HG03575 (cell line): ENCODE results near the gene CD177.
"Not testable (repeated sequence)": the region's sequence is repeated elsewhere in the genome, so short reads cannot be mapped to it uniquely, and the experiment has no call there.

Experiments
- ATAC-seq: cut with Tn5 transposase; IDR thresholded peaks from one replicate; pipeline ENCODE4 v1.9.1; 2021; ENCODE audit not compliant: unreplicated experiment, insufficient number of reproducible peaks, low FRiP score; ENCODE audit errors: extremely low read depth

CD177 gene

GRCh38 chr19:43331435-43332010 is 22.0 kb upstream of the CD177 start:
- ATAC-seq = no peak

DNA sequence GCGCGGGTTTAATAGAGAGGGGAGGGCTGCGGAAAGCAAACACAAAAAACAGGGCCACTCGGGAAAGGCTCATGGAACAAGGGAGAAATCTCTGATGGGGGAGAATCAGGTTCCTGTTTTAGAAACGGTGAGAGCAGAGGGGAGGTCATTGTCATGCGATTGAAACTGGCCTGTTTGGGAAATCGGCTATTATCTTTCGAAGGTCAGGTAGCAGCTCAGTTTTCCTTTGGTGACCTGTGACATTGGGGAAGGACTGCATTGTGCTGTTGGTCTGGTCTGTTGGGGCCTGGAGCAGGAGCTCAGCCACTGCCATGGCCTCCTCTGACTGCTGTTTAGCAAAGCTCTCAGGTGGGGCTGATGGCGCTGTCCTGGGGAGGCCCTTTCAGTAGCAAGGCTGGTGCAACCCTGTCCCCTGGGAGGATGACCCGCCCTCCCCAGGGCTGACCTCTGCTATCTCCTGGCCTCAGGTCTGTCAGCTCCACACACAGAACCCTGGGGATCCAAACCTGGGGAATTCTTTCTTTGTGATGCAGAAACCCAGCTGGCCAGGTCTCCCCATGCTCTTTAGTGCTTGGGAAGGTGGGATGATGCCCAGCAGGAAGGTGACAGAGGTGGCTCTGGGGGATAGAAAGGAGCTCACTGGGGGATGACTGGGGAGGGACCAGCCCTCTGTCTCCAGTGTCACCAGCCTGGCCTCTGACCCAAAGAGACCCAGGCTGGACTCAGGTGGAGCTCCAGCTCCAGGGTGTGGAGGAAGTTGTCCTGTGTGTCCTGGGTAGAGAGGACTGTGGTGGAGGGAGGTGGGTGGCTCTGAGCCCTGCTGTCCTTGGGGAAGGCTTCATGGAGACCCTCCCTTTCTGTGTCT is 21.2 kb upstream of the CD177 start:
- ATAC-seq = no peak

DNA sequence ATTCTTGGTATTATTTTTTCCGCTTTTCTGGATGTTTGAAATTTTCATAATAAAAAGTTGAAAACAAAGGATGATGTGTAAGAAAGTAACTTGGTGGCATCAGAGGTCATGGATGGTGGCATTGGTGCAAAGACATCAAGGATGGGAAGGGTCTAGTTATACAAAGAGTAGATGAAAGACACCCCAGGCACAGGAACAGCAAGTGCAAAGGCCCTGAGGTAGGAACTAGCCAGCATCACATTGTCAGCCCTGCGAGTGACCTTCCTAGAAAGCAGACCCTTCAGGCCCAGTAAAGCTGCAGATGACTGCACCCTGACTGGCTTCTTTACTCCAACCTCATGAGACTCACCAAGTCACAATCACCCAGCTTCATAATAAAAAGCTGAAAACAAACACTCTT is 17.0 kb upstream of the CD177 start:
- not testable (repeated sequence) for ATAC-seq

GRCh38 chr19:43337737-43338136 is 15.7 kb upstream of the CD177 start:
- no peak for ATAC-seq

GRCh38 chr19:43338530-43338929 is 15.0 kb upstream of the CD177 start:
- ATAC-seq = no peak

GRCh38 chr19:43339243-43339930 is 14.1 kb upstream of the CD177 start:
- ATAC-seq = not testable (repeated sequence)

DNA sequence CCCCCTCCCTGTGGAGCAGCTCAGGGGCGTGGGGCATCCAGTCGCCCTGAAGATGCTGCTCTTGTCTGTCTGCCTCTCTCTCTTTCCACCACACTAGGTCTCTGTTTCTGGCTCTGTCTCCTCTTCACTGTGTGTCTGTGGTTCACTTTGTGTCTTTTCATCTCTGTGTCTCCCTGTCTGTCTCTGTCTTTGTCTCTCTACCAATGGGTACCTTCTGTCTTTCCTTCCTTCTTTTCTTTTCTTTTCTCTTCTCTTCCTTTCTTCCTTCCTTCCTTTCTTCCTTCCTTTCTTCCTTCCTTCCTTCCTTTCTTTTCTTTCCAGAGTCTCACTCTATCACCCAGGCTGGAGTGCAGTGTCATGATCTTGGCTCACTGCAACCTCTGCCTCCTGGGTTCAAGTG is 13.4 kb upstream of the CD177 start:
- not testable (repeated sequence) for ATAC-seq

DNA sequence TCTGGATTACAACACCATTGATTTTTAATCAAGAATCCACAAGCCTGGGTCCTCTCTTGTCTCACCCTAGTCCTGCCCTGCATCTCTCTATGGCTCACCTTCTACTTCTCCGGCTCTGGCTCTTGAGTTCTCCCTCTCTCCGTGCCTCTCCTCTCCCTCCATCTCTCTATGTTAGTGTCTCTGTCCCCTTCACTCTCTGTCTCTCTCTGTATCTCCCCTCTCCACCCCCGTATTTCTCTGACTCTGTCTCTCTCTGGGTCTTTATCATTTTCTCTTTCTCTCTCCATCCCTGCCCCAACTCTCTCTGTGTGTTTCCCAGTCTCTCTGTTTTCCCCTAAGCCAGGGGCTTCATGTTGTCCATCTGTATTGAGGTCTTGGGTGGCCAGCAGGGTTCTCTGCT is 12.4 kb upstream of the CD177 start:
- not testable (repeated sequence) for ATAC-seq

DNA sequence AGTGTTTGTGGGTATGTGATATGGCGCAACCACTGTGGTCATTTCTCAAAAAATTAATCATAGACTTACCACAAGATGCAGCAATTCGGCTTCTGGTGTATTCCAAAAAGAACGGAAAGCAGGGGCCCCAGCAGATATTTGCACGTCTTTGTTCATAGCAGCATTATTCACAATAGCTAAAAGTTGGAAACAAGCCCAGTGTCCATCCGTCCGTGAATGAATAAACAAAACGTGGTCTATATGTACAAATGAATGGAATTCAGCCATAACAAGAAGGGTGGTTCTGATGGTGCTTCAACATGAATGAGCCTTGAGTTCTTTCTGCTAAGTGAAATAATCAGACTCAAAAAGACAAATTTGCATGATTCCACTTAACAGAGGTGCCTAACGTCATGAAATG is 11.4 kb upstream of the CD177 start:
- ATAC-seq = not testable (repeated sequence)

DNA sequence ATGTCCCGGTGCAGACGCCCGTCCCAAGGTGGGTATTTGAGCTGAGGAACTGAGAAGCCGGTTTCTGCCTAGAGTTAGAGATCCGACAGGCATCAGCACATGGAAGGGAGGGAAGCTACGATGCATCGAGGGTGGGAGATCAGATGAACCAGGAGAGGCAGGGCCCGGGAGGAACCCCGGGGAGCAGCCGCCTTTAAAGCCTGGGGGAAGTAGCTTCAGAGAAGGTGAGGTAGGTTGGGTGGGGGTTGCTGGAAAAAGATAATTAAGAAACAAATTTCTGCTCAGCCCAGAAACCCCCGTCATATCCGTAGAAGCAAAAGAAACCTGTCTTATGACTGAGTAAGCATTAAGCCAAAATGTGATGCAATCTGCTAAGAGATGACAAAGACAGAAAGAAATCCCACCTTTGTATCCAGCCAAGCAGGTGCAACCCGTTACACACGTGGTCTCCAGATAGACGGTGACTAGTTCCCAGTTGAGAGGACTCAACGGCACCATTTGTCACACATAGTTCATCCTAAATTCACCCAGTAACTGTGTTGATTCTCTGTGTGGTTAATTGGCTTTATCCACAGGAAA is 9.1 kb upstream of the CD177 start:
- ATAC-seq = not testable (repeated sequence)

GRCh38 chr19:43349813-43350212 is 3.7 kb upstream of the CD177 start:
- ATAC-seq = not testable (repeated sequence)

DNA sequence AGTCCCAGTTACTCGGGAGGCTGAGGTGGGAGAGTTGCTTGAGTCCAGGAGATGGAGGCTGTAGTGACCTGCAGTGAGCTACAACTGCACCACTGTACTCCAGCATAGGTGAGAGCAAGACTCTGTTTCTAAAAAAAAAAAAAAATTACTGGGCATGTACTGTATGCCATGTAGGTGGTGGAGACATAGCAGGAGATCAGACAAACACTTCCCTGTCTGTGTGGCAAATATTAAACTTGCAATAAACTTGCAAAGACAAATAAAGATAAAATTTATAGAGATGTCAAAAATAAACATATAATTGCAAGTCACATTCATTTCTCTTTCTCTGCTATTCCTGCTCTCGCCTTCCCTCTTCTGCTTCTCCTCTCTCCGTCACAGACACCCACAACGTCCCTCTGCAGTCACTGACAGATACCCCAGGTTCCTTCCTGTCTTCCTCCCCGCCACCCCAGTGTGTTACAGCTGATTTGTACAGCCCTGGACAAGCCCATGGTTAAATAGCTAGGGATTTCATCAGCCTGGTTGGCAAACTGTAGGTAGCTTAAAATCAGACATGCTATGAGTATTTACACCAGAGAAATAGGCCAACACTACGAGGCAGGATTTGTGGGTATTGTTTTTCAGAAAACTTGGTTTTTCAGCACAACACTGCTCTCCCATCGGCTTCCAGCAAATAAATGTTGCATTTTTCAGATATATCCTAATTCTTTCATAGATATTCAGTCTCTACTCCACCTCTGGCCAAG is 1.3 kb upstream of the CD177 start:
- no peak for ATAC-seq

- no peak for ATAC-seq
Observed at GRCh38 chr19:43354305-43354627, 780 bp downstream of the CD177 start.

DNA sequence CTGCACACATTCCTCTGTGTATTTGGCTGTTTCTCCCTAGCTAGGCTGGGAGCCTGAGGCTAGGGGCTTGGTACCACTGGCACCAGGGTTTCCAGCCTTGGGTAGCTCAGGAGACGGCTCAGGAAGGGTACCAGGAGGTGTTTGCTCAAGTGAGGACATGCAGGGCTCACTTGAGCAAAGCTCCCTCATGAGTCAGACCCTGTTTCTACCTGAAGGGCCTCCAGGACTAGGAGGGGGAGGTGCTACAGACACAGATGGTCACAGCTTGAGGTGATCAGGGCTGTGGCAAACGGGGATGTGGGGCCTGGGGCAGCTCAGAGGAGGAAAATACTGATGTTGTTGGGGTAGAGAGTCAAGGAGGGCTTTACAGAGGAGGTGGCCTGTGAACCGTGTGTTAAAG is 3.3 kb downstream of the CD177 start:
- not testable (repeated sequence) for ATAC-seq

- ATAC-seq = no peak
Observed at GRCh38 chr19:43362179-43362578, 8.7 kb downstream of the CD177 start.

DNA sequence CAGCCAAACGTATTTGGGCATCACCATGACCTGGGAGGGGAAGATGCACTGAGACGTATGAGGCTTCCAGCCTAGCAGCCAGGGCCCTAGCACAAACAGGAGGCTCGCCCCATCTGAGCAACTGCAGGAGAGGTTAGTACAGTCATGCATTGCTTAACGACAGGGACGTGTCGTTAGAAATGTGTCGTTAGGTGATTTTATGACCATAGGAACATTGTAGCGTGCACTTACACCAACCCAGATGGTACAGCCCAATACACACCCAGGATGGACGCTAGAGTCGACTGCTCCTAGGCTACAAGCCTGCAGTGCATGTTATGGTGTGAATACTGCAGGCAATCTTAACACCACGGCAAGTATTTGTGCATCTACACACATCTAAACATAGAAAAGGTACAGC is 9.3 kb downstream of the CD177 start:
- ATAC-seq = no peak

DNA sequence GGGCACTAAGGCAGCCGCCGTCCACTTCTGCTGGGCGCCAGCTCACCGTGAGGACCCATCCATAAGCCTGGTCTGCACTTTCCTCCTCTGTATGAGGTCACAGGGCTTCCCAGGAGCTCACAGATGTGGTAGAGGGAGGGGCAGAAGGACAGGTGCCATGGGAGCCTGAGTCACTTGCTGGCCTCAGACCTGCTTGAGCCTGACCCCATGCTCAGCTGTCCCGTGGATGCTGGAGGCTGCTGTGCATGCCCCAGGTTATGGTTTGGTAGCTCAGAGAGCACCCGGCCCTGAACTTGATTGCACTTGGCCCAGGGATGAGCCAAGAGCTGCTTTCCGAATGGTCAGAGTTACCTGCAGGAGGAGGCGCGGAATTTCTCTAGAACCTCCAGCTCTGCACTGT is 12.2 kb downstream of the CD177 start:
- ATAC-seq = not testable (repeated sequence)

GRCh38 chr19:43367822-43368221 is 14.3 kb downstream of the CD177 start:
- no peak for ATAC-seq

DNA sequence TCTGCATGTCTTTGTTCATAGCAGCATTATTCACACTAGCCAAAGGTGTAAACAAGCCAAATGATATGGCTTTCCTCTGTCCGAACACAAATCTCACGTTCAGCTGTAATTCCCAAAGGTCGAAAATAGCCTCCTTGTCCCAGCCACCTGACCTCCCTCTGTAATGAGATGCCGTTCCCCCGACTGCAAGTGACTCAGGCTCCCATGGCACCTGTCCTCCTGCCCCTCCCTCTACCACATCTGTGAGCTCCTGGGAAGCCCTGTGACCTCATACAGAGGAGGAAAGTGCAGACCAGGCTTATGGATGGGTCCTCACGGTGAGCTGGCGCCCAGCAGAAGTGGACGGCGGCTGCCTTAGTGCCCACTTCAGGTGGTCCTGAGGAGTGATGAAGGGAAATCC is 15.4 kb downstream of the CD177 start:
- ATAC-seq = not testable (repeated sequence)
